Activated gamma-delta T cell (primary cell): Measurements from ENCODE around the gene EIF5A2.

Experiments
- DNase-seq: peaks from one replicate; lab custom pipeline; 2025; lab: John Stamatoyannopoulos, UW

EIF5A2 gene

DNA sequence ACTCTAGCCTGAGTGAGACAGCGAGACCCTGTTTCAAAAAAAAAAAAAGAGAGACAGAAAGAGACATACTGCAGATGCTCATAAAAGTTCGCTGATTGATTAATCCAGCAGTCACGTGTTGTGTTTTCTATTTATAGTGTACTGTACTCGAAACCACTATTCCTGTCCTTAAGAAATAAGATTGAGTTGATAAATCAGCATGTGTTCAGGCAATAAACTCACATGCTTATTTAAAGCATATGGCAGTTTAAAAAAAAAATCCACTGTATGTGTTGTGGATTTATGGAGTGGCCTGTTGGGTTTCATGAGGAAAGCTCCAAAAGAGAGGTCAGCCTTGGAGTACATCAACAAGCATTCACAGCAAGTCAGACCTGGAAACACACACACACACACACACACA, 56.1 kb downstream of the EIF5A2 start:
- no peak for DNase-seq

DNA sequence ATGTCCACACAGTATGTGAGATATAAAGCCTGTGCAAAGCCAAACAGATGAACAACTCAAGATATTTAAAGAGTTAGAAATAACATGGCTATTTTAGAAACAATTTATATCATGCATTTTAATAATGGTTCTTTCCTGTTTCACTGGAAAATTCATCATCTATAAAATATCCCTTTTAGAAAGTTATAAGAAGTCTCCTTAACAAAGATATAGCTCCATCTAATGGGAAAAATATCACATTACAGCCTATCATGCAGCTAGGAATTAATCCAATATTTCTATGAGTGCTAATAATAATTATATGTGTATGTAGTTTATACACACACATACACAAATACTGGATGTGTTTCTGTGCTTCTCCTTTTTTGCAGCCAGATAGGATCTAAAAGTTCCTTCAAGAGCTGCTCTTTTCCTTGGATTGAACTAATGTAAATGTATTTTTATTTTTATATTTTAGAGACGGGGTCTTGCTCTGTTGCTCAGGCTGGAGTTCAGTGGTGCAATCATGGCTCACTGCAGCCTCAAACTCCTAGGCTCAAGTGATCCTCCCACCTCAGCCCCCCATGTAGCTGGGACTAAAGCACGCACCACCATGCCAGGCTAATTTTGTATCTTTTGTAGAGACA, 60.0 kb downstream of the EIF5A2 start:
- DNase-seq, result no peak

DNA sequence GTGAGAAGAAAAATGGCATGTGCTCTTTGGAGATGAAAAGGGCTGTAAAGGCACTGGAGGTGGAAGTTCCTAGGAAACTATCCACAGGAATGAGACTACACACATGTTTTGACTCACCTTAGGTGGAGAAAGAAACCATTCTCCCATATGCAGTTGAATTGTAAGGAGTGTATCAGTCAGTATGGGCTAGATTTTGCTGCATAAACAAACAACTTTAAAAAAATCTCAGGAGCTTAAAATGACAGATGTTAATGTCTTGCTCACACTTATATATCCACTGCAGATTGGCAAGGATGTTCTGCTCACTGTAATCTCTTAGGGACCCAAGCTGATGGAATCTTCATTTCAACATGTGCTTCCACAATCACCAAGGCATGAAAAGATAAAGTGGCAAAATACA, 64.1 kb downstream of the EIF5A2 start:
- DNase-seq, result no peak

DNA sequence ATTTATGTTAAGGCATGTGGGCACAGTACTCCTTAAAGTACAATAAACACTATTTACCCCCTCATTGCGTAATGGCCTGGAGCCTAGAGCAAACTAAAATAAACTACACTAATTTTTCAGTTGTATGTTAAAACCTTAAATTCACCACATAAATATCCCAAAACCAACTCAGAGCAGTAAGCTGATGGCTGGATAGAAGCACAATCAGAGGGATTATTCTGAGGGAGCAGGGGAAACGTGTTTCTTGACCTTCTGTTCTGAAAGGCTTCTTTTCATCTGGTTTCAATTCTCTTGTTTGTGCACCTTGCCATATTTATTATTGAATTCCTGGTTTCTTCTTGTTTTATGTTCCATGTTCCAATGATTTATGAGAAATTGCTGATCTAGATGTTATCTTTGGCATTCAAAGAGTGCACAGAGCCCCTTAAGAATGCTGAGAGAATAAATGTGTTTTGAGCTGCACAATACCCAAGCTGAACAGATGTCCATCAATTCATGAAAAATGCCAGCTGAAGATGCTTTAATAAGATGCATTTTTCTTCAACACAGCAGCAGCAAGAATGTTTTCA, 68.1 kb downstream of the EIF5A2 start:
- DNase-seq, result no peak

DNA sequence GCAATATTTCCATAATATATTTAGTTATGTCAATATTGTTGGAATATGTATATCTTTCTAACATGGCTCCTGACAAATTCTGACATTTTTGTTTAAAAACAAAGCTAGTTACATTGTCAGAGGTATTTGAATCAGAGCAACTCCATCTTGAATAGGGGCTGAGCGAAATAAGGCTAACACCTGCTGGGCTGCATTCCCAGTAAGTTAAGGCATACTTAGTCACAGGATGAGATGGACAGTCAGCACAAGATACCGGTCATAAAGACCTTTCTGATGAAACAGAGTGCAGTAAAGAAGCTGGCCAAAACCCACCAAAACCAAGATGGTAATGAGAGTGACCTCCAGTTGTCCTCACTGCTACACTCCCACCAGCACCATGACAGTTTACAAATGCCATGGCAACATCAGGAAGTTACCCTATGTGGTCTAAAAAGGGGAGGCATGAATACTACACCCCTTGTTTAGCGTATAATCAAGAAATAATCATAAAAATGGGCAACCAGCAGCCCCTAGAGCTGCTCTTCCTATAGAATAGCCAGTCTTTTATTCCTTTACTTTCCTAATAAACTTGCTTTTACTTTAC, 68.8 kb downstream of the EIF5A2 start:
- DNase-seq, result no peak
